Gastroesophageal sphincter (tissue), 4 donors: ENCODE measurements around the gene RHOV. TPM values are rescaled to one million over a fixed set of nuclear protein-coding genes. Genes with fewer than 3 reads are reported as not detected.
A peak's percentile ranks its signal among the peaks of the same experiment; 100 is the strongest.

Experiments used
- ATAC-seq: fragments of 150-250 bp; one replicate; pipeline ENCODE4 v1.9.1; 2016; ENCODE audit warnings: mild to moderate bottlenecking, moderate library complexity
- H3K27ac ChIP-seq, 4 donors: fragments of 200-600 bp; sonication (generic) in 3 of 4; 1 replicate in 3 of 4; 2 replicates in 1 of 4; pipeline ENCODE4 v1.5.1; 2016 to 2019
- H3K27me3 ChIP-seq: fragments of 200-600 bp; sonication (generic); one replicate; pipeline ENCODE4 v1.5.1; 2019
- H3K36me3 ChIP-seq, 2 donors: fragments of 200-600 bp; sonication (generic); one replicate each; pipeline ENCODE4 v1.5.1; 2019; ENCODE audit warnings: control low read depth in 1 of 2
- H3K4me1 ChIP-seq, 3 donors: fragments of 200-600 bp; sonication (generic); 1 replicate in 2 of 3; 2 replicates in 1 of 3; pipeline ENCODE4 v1.5.1; 2016 to 2019; ENCODE audit warnings: control low read depth in 2 of 3
- H3K4me3 ChIP-seq, 2 donors: fragments of 200-600 bp; sonication (generic); one replicate each; pipeline ENCODE4 v1.5.1; 2019; ENCODE audit warnings: mild to moderate bottlenecking in 1 of 2, moderate library complexity in 1 of 2
- H3K9me3 ChIP-seq, 3 donors: fragments of 200-600 bp; sonication (generic); one replicate each; pipeline ENCODE4 v1.5.1; 2017 to 2019; ENCODE audit warnings: control low read depth in 2 of 3
- EP300 ChIP-seq: sonication (generic); formaldehyde crosslinking; IDR thresholded peaks from one replicate; pipeline ENCODE4 v1.6.1; 2017; ENCODE audit warnings: antibody characterized with exemption, mild to moderate bottlenecking
- POLR2A ChIP-seq, 2 donors: fragments of 450-650 bp; IDR thresholded peaks; one replicate each; pipeline ENCODE4 v1.6.1; 2017; ENCODE audit warnings: antibody characterized with exemption in 2 of 2, mild to moderate bottlenecking in 2 of 2, moderate library complexity in 1 of 2
- POLR2AphosphoS5 ChIP-seq: sonication (generic); formaldehyde crosslinking; IDR thresholded peaks from one replicate; pipeline ENCODE4 v1.6.1; 2017; ENCODE audit warnings: antibody characterized with exemption
- WGBS, 2 donors: methylation state at CpG; one replicate each; pipeline ENCODE4 v1.1.5; 2018; ENCODE audit warnings: low coverage in 1 of 2; 5-methylcytosine and 5-hydroxymethylcytosine counted together
- total RNA-seq, 4 donors: library from RNA; depleted of rRNA; stranded (reverse); fragments of >200 nt; gene quantifications; one replicate each; pipeline ENCODE4 v1.1.0, GENCODE V29; 2016
- TF ChIP-seq, protein P1 (sequence below), 4 experiments: fragments of 200-600 bp in 2 of 4; fragments of 450-650 bp in 2 of 4; sonication (generic) in 1 of 4; IDR thresholded peaks; one replicate each; pipeline ENCODE4 v1.5.1; 2017 to 2019; ENCODE audit warnings: antibody characterized with exemption in 4 of 4, mild to moderate bottlenecking in 2 of 4, moderate library complexity in 2 of 4

Gene RHOV
- total RNA-seq, 4 donors from 2014 or later, result 7.0 TPM; not detected in 3

DNA sequence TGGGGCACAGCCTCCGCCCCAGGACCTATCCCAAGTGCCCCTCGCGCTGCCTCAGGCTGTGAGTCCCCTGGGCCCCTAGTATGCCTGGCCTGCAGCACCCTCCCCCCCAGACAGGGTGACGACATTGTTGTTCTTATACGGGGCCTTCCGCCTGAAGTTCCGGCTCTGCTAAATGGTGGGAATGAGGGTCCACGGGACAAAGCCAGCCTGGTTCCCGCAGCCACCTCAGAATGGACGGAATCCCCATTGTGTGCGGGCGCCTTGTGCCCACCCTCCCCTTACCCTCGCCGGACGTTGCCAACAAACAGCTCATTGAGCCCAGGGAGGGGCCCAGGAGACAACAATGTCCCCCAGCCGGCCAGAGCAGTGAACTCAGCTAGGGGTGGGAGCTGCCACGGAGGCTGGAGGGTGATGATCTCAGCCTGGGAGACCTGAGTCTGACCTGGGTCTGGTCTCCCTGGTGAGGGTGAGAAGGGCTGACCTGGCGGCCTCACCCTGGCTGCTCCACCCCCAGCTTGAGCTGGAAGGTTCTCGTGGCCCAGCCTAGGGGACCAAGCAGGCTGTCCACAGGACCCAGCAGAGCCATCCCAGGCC is 44.9 kb upstream of the RHOV start:
- H3K27me3 ChIP-seq, result no peaks in the 10 kb centered on the region
- H3K4me1 ChIP-seq, result no peaks in the 10 kb centered on the region
- H3K4me3 ChIP-seq, result no peak overlapping the region
- TF ChIP-seq EP300, result no peak
- no peak for TF ChIP-seq POLR2A (IDR thresholded peaks at IDR 0.05)
- no peak for TF ChIP-seq POLR2AphosphoS5
- TF ChIP-seq, protein P1, sequence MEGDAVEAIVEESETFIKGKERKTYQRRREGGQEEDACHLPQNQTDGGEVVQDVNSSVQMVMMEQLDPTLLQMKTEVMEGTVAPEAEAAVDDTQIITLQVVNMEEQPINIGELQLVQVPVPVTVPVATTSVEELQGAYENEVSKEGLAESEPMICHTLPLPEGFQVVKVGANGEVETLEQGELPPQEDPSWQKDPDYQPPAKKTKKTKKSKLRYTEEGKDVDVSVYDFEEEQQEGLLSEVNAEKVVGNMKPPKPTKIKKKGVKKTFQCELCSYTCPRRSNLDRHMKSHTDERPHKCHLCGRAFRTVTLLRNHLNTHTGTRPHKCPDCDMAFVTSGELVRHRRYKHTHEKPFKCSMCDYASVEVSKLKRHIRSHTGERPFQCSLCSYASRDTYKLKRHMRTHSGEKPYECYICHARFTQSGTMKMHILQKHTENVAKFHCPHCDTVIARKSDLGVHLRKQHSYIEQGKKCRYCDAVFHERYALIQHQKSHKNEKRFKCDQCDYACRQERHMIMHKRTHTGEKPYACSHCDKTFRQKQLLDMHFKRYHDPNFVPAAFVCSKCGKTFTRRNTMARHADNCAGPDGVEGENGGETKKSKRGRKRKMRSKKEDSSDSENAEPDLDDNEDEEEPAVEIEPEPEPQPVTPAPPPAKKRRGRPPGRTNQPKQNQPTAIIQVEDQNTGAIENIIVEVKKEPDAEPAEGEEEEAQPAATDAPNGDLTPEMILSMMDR (IDR thresholded peaks at IDR 0.05), result no peak
- no peaks in the 10 kb centered on the region for H3K36me3 ChIP-seq
- peak overlapping the region in 3 of 4 donors; percentile 40 to 54 (median 45) for H3K27ac ChIP-seq
- WGBS, 2 donors, result no CpG with 5 or more reads among the region's 19 CpGs
- peak; percentile 42 for ATAC-seq
- H3K9me3 ChIP-seq, result no peaks in the 10 kb centered on the region

DNA sequence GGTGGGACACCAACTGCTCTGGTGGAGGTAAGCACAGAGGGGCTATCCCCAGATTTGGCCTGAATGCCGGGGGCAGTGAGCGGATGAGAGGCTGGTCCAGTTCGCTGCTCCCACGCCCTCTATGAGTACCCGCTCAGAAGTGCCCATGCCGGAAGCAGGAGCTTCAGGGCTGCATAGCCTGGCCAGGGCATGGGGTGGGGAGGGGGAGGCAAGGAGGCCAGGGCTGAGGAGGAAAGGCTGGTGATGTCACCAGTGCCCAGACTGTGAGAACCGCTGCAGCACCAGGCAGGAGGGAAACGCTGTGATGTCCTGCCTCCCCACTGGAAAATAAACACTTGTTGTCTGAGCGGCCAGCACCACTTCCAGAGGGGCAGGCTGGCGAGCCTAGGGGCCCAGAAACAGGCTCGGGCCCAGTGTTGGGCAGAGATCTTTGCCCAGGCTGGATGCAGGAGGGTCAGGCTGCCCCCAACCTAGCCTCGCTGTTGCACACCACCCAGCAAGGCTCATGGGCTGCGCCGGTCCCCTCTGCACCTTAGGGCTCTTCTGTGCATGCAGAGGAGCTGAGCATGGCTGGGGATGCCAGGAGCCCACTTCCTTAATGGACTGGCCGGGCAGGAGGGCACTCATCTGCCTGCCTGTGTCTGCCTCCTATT is 44.2 kb upstream of the RHOV start:
- Histone ChIP-seq H3K9me3 (no peaks in the 10 kb centered on the region), H3K4me3 (no peak overlapping the region), H3K4me1 (no peaks in the 10 kb centered on the region), H3K27me3 (no peaks in the 10 kb centered on the region), H3K36me3 (no peaks in the 10 kb centered on the region), H3K27ac (peak overlapping the region in 3 of 4 donors; percentile 40 to 54 (median 45))
- TF ChIP-seq EP300 (no peak), POLR2AphosphoS5 (no peak), POLR2A (IDR thresholded peaks at IDR 0.05) (no peak)
- TF ChIP-seq, protein P1 (IDR thresholded peaks at IDR 0.05), result no peak
- ATAC-seq, result peak; percentile 37
- WGBS, 2 donors, result 43 to 70% methylated on average over 2 to 3 of the region's 15 CpGs

DNA sequence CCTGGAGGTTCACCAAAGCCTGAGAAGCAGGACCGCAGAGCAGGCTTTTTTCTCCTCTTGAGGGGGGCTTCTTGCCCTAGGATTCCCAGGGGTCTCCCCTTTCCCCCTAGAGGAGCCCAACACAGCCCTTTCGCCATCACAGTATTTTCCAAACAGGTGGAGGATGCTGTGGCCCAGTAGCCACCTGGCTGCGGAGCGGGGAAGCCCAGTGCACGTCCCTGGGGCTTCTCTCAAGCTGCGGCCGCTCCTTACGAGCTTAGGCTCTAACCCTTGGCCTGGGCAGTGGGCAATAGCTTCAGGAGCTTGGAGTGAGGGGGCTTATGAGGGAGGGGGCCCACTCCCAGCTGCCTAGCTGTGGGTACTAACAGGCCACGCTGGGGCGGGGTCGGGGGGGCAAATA is 43.6 kb upstream of the RHOV start:
- no peaks in the 10 kb centered on the region for H3K27me3 ChIP-seq
- H3K27ac ChIP-seq, result peak overlapping the region in 3 of 4 donors; percentile 40 to 54 (median 45)
- no peaks in the 10 kb centered on the region for H3K36me3 ChIP-seq
- no peak for TF ChIP-seq EP300
- no peak for TF ChIP-seq POLR2A (IDR thresholded peaks at IDR 0.05)
- no peak for TF ChIP-seq POLR2AphosphoS5
- TF ChIP-seq, protein P1 (IDR thresholded peaks at IDR 0.05), result no peak
- no peak for ATAC-seq
- WGBS, 2 donors, result 67 to 100% methylated on average over 1 of the region's 11 CpGs
- no peak overlapping the region for H3K4me3 ChIP-seq
- no peaks in the 10 kb centered on the region for H3K9me3 ChIP-seq
- H3K4me1 ChIP-seq, result no peaks in the 10 kb centered on the region

DNA sequence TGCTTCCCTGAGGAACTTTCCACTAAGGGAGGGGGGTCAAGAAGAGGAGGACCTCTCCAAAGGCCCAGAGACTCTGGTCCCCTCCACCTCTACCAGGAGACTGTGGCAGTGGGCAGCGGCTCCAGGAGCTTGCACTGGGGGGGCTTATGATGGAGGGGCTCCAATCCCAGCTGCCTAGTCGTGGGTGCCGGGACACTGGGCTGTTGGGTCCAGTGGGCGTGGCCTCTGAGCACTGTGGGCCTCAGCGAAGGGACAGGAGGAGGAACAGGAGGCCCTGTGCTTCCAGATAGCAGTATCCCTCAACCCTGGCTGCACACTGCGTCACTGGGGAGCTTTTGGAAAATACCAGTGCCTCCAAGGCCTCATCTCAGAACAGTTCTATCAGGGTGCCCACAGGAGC is 41.6 kb upstream of the RHOV start:
- Histone ChIP-seq H3K9me3 (no peaks in the 10 kb centered on the region), H3K36me3 (no peaks in the 10 kb centered on the region), H3K27me3 (no peaks in the 10 kb centered on the region), H3K27ac (no peak overlapping the region), H3K4me3 (no peak overlapping the region), H3K4me1 (no peaks in the 10 kb centered on the region)
- TF ChIP-seq POLR2AphosphoS5, result no peak
- TF ChIP-seq EP300, result no peak
- ATAC-seq, result no peak
- WGBS, 2 donors, result no CpG with 5 or more reads among the region's 6 CpGs

DNA sequence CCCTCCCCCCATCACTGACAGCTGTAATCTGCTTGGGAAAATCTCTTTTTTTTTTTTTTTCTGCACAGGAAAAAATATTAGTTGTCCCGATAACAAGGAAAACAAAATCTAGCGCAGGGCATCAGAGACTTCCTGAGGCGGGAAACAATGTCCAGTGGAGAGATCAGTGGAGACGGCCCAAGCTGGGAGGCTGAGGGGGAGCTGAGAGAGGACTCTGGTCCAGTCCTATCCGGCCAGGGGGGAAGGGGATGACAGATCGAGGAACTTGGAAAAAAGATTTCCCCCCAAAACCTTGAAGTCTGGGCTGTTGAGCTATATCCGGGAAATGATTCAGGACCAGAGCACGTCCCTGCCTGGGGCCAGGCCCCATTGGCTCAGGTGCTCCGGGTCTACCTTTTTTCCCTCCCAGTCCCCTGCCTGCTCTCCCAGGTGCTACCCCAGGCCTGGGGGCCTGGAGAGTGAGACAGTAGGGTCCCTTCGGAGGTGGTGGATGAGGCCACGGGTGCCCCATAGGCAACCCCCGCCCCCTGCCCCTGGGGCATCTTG is 41.2 kb upstream of the RHOV start:
- ATAC-seq, result no peak
- Histone ChIP-seq H3K9me3 (no peaks in the 10 kb centered on the region), H3K4me3 (no peak overlapping the region), H3K4me1 (no peaks in the 10 kb centered on the region), H3K27me3 (no peaks in the 10 kb centered on the region), H3K27ac (no peak overlapping the region), H3K36me3 (no peaks in the 10 kb centered on the region)
- no peak for TF ChIP-seq EP300
- TF ChIP-seq, protein P1 (IDR thresholded peaks at IDR 0.05), result no peak
- TF ChIP-seq POLR2A (IDR thresholded peaks at IDR 0.05), result no peak
- TF ChIP-seq POLR2AphosphoS5, result no peak
- WGBS, 2 donors, result 92% methylated on average over 8 of the region's 12 CpGs; no CpG with 5 or more reads in 1 of the 2 donors
